PC-9 (cell line): ENCODE data around the gene GORASP1. TPM values are rescaled to one million over a fixed set of nuclear protein-coding genes. Genes with fewer than 3 reads are reported as not detected.

Experiments used
- BruUV-seq: library from RNA; stranded (reverse); fragments of 400-500 nt; replicated peaks from 2 replicates; lab custom pipeline; 2021; lab: Mats Ljungman, UMichigan
- CTCF ChIA-PET: fragments of 300-600 bp; sonication (Branson Sonifier 250); formaldehyde crosslinking; loops from one replicate; lab custom pipeline; 2022; ENCODE audit warnings: antibody characterized with exemption; lab: Charles Lee
- POLR2A ChIA-PET: fragments of 300-600 bp; sonication (Branson Sonifier 250); formaldehyde crosslinking; loops from one replicate; lab custom pipeline; 2022; ENCODE audit warnings: antibody characterized with exemption; ENCODE audit not compliant: unreplicated experiment; lab: Charles Lee
- DNase-seq, 2 experiments: peaks; one replicate each; pipeline versions ENCODE4 v3.0.0 to v3.0.0-alpha.2; 2015 to 2022; ENCODE audit warnings: mixed read lengths in 1 of 2
- H2AFZ ChIP-seq: fragments of 200-600 bp; sonication (generic); 2 replicates; pipeline ENCODE4 v1.8.1; 2017; ENCODE audit warnings: antibody characterized with exemption
- H3F3A ChIP-seq: fragments of 200-600 bp; sonication (generic); 2 replicates; pipeline ENCODE4 v1.8.1; 2017; ENCODE audit warnings: antibody characterized with exemption, mild to moderate bottlenecking, low read depth; ENCODE audit not compliant: insufficient read depth
- H3K27ac ChIP-seq: fragments of 200-600 bp; sonication (generic); 2 replicates; pipeline ENCODE4 v1.6.1; 2016; ENCODE audit warnings: mixed run types
- H3K27me3 ChIP-seq: fragments of 200-600 bp; sonication (generic); 2 replicates; pipeline ENCODE4 v1.6.1; 2016; ENCODE audit warnings: low read depth, mixed run types; ENCODE audit not compliant: insufficient read depth
- H3K36me3 ChIP-seq: fragments of 200-600 bp; sonication (generic); 2 replicates; pipeline ENCODE4 v1.6.1; 2016; ENCODE audit warnings: low read depth, mixed run types
- H3K4me1 ChIP-seq: fragments of 200-600 bp; sonication (generic); replicated peaks from 2 replicates; pipeline ENCODE4 v1.6.1; 2016; ENCODE audit warnings: mixed run types; ENCODE audit not compliant: insufficient read depth
- H3K4me2 ChIP-seq: fragments of 200-600 bp; sonication (generic); 2 replicates; pipeline ENCODE4 v1.6.1; 2017; ENCODE audit warnings: mixed run types
- H3K4me3 ChIP-seq: fragments of 200-600 bp; sonication (generic); 2 replicates; pipeline ENCODE4 v1.6.1; 2016; ENCODE audit warnings: mixed run types
- H3K79me2 ChIP-seq: fragments of 200-600 bp; sonication (generic); 2 replicates; pipeline ENCODE4 v1.6.1; 2017; ENCODE audit warnings: low read depth, mixed run types
- H3K9me2 ChIP-seq: fragments of 200-600 bp; sonication (generic); 2 replicates; pipeline ENCODE4 v1.8.1; 2017; ENCODE audit warnings: mild to moderate bottlenecking; ENCODE audit not compliant: insufficient read depth
- H3K9me3 ChIP-seq: fragments of 200-600 bp; sonication (generic); 2 replicates; pipeline ENCODE4 v1.8.1; 2016; ENCODE audit warnings: low read depth; ENCODE audit not compliant: insufficient read depth
- H4K20me1 ChIP-seq: fragments of 200-600 bp; sonication (generic); 2 replicates; pipeline ENCODE4 v1.8.1; 2017; ENCODE audit not compliant: insufficient read depth
- CTCF ChIP-seq: fragments of 200-600 bp; sonication (generic); conservative IDR thresholded peaks from 2 replicates; pipeline ENCODE4 v1.6.1; 2017; ENCODE audit warnings: mixed run types, antibody characterized with exemption, mild to moderate bottlenecking, moderate library complexity
- EZH2 ChIP-seq: fragments of 200-600 bp; sonication (generic); IDR thresholded peaks from 2 replicates; pipeline ENCODE4 v1.8.0; 2017; ENCODE audit warnings: antibody characterized with exemption, low read depth
- intact Hi-C: fragments of 100-400 bp; cut with micrococcal nuclease; formaldehyde crosslinking; loops from one replicate; pipeline ENCODE4 v1.10.0; 2022; ENCODE audit not compliant: unreplicated experiment
- microRNA-seq: library from miRNA; unstranded; fragments of <30 nt; microRNA quantifications from one replicate; pipeline ENCODE4 v1.2.0, GENCODE V29; 2021; ENCODE audit warnings: borderline number of aligned reads, borderline replicate concordance
- total RNA-seq: library from RNA; stranded (reverse); gene quantifications from 2 replicates; pipeline ENCODE4 v1.2.3, GENCODE V29; 2021

GORASP1 gene
- total RNA-seq, 1 experiment from 2014 or later: 43.4 TPM

GRCh38 chr3:39050029-39050428 is 57.4 kb downstream of the GORASP1 start:
- Histone ChIP-seq H3F3A (no peaks in the 10 kb centered on the region), H3K36me3 (no peaks in the 10 kb centered on the region), H3K79me2 (peaks cover 28% of the 10 kb centered on the region), H3K4me2 (no peak overlapping the region), H3K27me3 (0 out of 2 replicates have a peak, but pooled peaks cover 3% of the 10 kb centered on the region), H3K4me1 (peaks cover 7% of the 10 kb centered on the region), H3K27ac (no peak overlapping the region), H3K4me3 (no peak overlapping the region), H3K9me3 (no peaks in the 10 kb centered on the region), H4K20me1 (0 out of 2 replicates have a peak, but pooled peaks cover 3% of the 10 kb centered on the region), H3K9me2 (no peaks in the 10 kb centered on the region), H2AFZ (no peak overlapping the region)
- ChIA-PET CTCF (no interaction called here), POLR2A (no interaction called here)
- no TSS peak for BruUV-seq
- no peak for DNase-seq
- TF ChIP-seq CTCF (no peak), EZH2 (no peak)
- intact Hi-C loops: no loop called here

Small RNAs within 50 kb of the gene (microRNA-seq; reads per million reads assigned to microRNA genes)
- gene MIR6822: not detected

Other genes starting within 250 kb of the GORASP1 start
- gene SCN11A, start 55.7 kb downstream of the GORASP1 start, total RNA-seq: not detected in 2 replicates
- gene WDR48, start 55.6 kb downstream of the GORASP1 start, total RNA-seq: 26.0 and 31.2 TPM in 2 replicates
- 9.0 and 9.5 TPM in 2 replicates for gene TTC21A, start 53 bp upstream of the GORASP1 start, total RNA-seq
- gene CSRNP1, start 46.0 kb upstream of the GORASP1 start, total RNA-seq: 9.2 and 10.3 TPM in 2 replicates
- gene XIRP1, start 85.0 kb upstream of the GORASP1 start, total RNA-seq: not detected in 2 replicates
- not detected in 2 replicates for gene CX3CR1, start 172.4 kb upstream of the GORASP1 start, total RNA-seq
- not detected in 2 replicates for gene CCR8, start 222.1 kb upstream of the GORASP1 start, total RNA-seq